PC-3 (cell line): ENCODE results near the gene MAP3K21.

Experiments
- EZH2 ChIP-seq: fragments of 300-600 bp; sonication (generic); IDR thresholded peaks from one replicate; pipeline ENCODE4 v1.6.1; 2017; ENCODE audit warnings: antibody characterized with exemption, mild to moderate bottlenecking, low read length; ENCODE audit not compliant: unreplicated experiment
- EZH2phosphoT487 ChIP-seq: fragments of 300-600 bp; sonication (generic); IDR thresholded peaks from 2 replicates; pipeline ENCODE4 v1.6.1; 2018; ENCODE audit warnings: mild to moderate bottlenecking, antibody characterized with exemption, low read length, borderline replicate concordance
- TF ChIP-seq, protein P1 (sequence below): fragments of 300-600 bp; sonication (generic); conservative IDR thresholded peaks from 2 replicates; pipeline ENCODE4 v1.5.1; 2017; ENCODE audit warnings: antibody characterized with exemption, low read depth, mild to moderate bottlenecking, low read length

DNA sequence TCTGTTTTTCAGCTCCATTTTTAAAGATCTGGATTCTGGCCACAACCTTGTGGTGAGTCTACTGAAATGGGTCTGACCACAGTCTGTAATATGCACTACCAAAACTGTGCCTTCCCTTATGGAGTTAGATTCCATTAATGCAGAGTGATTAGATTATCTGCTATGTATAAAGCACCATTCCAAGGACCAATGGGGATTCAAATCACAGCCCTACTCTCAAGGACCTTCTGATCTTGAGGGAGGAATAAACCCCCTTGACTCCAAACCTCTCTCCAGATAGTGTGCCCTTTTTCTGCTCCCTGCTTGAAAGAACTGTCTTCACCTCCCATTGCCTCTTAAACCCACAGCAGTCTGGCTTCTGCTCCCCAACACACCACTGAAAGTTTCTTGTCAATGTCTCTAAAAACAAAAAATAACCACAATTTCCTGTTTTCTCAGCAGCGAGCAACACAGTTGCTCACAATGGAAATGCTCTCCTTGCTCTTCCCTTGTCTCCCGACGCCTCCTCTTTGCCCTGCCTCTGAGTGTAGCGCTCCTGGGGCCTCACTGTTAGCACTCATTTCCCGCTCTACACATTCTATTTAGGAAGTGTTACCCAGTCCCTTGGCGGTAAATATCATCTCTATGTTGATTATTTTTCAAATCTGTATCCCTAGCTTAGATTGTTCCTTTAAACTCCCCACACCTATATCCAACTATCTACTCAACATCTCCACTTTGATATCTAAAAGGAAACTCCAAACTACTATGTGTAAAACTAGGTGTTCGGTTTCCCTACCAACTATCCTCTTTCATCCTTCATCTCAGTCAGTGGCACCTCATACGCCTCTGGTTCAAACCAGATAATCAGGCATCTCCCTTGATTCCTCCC lies 45.6 kb upstream of the MAP3K21 start:
- TF ChIP-seq, protein P1, sequence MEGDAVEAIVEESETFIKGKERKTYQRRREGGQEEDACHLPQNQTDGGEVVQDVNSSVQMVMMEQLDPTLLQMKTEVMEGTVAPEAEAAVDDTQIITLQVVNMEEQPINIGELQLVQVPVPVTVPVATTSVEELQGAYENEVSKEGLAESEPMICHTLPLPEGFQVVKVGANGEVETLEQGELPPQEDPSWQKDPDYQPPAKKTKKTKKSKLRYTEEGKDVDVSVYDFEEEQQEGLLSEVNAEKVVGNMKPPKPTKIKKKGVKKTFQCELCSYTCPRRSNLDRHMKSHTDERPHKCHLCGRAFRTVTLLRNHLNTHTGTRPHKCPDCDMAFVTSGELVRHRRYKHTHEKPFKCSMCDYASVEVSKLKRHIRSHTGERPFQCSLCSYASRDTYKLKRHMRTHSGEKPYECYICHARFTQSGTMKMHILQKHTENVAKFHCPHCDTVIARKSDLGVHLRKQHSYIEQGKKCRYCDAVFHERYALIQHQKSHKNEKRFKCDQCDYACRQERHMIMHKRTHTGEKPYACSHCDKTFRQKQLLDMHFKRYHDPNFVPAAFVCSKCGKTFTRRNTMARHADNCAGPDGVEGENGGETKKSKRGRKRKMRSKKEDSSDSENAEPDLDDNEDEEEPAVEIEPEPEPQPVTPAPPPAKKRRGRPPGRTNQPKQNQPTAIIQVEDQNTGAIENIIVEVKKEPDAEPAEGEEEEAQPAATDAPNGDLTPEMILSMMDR: no peak
- TF ChIP-seq EZH2: no peak
- no peak for TF ChIP-seq EZH2phosphoT487
